Medulla oblongata (tissue), 1 donor: Measurements from ENCODE around the gene TBL1XR1.
"Not testable (repeated sequence)": the region's sequence is repeated elsewhere in the genome, so short reads cannot be mapped to it uniquely, and the experiment has no call there.

Experiments used
- DNase-seq: peaks from one replicate; pipeline ENCODE4 v3.0.0-alpha.2; 2015; ENCODE audit errors: extremely low spot score

Gene TBL1XR1

GRCh38 chr3:177141899-177142646 is 55.2 kb downstream of the TBL1XR1 start:
- no peak for DNase-seq

DNA sequence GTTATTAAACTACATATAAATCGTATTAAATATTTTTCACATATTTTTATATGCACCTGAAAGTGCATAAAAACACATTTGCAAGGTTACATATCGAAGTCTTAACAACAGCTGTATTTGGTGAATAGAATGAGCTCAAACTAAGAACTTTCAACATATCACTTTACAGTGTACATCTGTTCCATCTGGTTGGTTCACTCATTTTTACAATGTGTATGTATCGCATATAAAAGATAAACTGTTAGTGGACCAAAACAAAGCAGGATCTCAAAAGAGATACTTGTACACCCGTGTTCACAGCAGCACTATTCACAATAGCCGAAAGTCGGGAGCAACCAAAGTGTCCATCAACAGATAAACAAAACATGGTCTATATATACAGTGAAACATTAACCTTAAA is 55.8 kb downstream of the TBL1XR1 start:
- DNase-seq: no peak

DNA sequence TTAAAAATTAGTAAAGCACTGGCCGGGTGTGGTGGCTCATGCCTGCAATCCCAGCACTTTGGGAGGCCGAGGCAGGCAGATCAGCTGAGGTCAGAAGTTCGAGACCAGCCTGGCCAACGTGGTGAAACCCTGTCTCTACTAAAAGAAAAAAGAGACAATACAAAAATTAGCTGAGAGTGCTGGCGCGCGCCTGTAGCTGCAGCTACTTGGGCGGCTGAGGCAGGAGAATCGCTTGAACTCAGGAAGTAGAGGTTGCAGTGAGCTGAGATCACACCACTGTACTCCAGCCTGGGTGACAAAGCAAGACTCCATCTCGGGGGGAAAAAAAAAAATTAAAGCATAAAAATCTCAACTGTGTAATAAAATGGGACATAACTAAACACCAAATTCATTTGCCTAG is 58.1 kb downstream of the TBL1XR1 start:
- DNase-seq: not testable (repeated sequence)

GRCh38 chr3:177137774-177138705 is 59.2 kb downstream of the TBL1XR1 start:
- DNase-seq: no peak

GRCh38 chr3:177136741-177137140 is 60.5 kb downstream of the TBL1XR1 start:
- no peak for DNase-seq

- DNase-seq: no peak
Measured at GRCh38 chr3:177135841-177136492, 61.3 kb downstream of the TBL1XR1 start.

GRCh38 chr3:177134816-177135210 is 62.5 kb downstream of the TBL1XR1 start:
- no peak for DNase-seq

- peak; percentile 24 for DNase-seq
Measured at GRCh38 chr3:177133860-177134815, 63.1 kb downstream of the TBL1XR1 start.

- DNase-seq: no peak
Measured at GRCh38 chr3:177131927-177132636, 65.2 kb downstream of the TBL1XR1 start.

- no peak for DNase-seq
Measured at GRCh38 chr3:177127008-177127407, 70.3 kb downstream of the TBL1XR1 start.

DNA sequence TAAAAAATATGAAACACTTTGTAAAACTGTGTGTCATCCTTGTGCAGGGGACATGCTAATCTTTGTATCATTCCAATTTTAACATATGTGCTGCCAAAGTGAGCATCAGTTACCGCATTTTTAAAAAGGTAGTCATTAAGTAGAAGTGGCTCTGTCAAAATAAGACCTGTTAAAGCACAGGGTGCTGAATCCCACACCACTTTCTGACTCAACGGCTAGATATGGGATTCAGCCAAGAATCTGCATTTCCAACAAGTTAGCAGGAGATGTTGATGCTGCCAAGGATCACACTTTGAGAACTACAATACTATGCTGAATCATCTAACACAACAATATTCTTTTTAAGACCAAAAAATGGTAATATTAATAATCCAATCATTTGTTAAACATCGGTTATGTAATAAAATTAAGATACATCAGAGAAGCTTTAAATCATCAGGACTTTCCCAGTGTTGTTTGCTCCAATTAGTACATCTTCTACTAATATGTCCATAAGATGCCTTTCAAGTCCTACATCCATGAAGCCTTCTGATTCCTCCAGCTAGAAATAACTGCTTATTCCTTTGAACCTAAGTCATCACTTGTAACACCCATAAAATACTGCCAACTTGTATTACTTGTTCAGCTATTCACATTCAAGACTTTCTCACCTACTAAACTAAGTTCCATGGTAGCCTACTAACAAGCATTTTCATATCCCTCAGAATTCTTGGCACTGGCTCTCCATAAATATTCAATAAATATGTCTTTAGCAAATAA is 71.1 kb downstream of the TBL1XR1 start:
- DNase-seq: no peak

- DNase-seq: no peak
Measured at GRCh38 chr3:177124882-177125281, 72.4 kb downstream of the TBL1XR1 start.

- DNase-seq: no peak
Measured at GRCh38 chr3:177123822-177124221, 73.5 kb downstream of the TBL1XR1 start.

- DNase-seq: no peak
Measured at GRCh38 chr3:177122183-177122856, 75.0 kb downstream of the TBL1XR1 start.

GRCh38 chr3:177119829-177120228 is 77.5 kb downstream of the TBL1XR1 start:
- no peak for DNase-seq

- no peak for DNase-seq
Measured at GRCh38 chr3:177114253-177114652, 83.0 kb downstream of the TBL1XR1 start.

GRCh38 chr3:177111541-177111949 is 85.7 kb downstream of the TBL1XR1 start:
- DNase-seq: no peak

GRCh38 chr3:177110895-177111294 is 86.4 kb downstream of the TBL1XR1 start:
- no peak for DNase-seq

GRCh38 chr3:177110386-177110785 is 86.9 kb downstream of the TBL1XR1 start:
- no peak for DNase-seq
